GM18870 (cell line): ENCODE measurements around the gene USP31.
"Not testable (repeated sequence)": the region's sequence is repeated elsewhere in the genome, so short reads cannot be mapped to it uniquely, and the experiment has no call there.

Source experiments
- ATAC-seq: cut with Tn5 transposase; IDR thresholded peaks from one replicate; pipeline ENCODE4 v1.9.1; 2021; ENCODE audit warnings: moderate library complexity; ENCODE audit not compliant: unreplicated experiment

USP31 gene

DNA sequence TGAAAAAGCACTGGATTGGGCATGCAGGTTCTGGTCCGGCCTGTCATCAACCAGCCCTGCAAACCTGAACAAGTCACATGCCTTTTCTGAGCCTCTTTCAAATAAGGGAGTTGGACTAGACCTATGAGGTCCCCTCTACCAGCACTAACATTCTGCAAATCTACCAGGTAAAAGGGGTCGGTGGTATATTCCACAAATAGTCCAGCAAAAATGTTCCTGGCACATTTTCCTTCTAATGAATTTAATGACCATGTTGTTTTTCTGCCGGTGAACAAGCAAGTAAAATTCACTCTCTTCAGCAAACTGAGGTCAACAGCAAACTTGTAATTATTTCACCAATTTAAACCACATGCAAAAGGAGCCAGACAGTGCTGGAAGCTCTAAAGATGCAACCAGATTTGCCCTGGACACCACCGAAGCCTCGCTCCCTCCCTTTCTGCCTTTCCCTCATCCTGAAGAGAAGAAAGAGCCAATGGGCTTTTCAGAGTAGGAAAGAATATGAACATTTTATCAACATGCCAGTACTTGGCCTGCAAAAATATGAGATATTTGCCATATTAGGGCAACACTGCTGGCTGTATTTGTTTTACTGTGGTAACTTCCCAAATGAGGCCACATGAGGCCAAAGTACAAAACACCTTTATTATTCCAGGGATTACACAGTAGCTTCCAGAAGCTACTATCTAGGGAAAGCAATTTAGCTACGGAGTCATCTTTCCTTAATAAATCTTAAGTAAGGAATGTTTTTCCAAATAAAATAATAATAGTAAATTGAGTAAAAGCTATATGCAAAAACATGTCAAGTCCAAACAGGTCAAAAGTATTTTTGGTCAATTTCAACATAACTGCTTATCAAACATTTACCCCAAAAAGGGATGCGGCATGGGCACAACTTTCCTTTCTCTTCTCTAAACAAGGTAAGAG lies 45.0 kb downstream of the USP31 start:
- ATAC-seq, result no peak

DNA sequence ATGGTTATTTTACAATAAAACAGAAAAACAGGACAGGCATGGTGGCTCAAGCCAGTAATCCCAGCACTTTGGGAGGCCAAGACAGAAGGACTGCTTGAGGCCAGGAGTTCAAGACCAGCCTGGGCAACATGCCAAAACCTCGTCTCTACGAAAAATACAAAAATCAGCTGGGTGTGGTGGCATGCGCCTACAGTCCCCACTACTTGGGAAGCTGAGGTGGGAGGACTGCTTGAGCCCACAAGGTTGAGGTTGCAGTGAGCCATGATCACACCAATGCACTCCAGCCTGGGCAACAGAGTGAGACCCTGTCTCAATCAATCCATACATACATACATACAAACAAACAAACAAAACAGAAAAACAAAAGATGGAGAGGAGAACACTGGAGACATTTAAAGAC lies 45.6 kb downstream of the USP31 start:
- no peak for ATAC-seq

DNA sequence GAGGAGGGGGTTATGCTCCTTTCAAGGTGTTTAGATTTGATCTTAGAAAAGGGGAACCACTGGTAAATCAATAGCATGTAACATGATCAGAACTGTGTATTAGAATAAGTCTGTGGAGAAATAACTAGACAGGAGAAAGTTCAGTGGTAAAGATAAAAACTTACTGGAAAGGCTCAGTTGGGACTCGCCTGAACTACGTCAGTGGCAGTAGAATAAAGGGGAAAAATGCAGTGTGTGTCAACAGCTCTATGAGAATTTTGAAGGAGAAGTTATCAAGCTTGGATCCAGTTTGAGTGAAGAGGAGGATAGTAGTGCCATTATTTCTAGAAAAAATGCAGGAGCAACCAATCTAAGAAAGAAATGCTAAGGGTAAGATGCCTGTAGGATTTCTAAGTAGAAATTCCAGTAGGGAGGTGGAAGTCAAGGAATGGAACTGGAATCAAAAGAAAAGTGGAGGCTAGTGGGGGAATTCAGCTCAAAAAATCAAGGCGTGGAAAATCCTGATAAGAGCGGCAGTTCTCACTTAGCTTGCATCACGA lies 48.2 kb downstream of the USP31 start:
- ATAC-seq, result no peak

DNA sequence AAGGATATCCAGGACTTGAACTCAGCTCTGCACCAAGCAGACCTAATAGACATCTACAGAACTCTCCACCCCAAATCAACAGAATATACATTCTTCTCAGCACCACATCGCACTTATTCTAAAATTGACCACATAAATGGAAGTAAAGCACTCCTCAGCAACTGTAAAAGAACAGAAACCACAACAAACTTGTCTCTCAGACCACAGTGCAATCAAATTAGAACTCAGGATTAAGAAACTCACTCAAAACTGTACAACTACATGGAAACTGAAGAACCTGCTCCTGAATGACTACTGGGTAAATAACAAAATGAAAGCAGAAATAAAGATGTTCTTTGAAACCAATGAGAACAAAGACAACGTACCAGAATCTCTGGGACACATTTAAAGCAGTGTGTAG lies 52.8 kb downstream of the USP31 start:
- ATAC-seq, result not testable (repeated sequence)

DNA sequence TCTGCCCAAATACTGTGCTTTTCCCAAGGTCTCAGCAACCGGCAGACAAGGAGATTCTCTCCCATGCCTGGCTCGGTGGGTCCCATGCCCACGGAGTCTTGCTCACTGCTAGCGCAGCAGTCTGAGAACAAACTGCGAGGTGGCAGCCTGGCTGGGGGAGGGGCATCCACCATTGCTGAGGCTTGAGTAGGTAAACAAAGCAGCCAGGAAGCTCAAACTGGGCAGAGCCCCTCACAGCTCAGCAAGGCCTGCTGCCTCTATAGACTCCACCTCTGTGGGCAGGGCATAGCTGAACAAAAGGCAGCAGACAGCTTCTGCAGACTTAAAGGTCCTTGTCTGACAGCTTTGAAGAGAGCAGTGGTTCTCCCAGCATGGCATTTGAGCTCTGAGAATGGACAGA lies 55.1 kb downstream of the USP31 start:
- ATAC-seq, result not testable (repeated sequence)

DNA sequence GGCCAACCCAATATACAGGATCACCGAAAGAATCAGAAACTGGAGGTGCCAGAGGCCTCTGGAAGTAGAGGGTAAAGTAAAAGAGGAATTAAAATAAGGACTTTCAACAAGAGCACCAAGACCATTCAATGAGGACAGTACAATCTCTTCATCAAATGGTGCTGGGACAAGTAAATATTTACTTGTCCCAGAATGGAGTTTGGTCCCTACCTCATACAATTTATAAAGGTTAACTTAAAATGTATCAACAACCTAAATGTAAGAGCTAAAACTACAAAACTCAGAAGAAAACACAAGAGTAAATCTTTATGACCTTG lies 56.5 kb downstream of the USP31 start:
- ATAC-seq, result no peak

DNA sequence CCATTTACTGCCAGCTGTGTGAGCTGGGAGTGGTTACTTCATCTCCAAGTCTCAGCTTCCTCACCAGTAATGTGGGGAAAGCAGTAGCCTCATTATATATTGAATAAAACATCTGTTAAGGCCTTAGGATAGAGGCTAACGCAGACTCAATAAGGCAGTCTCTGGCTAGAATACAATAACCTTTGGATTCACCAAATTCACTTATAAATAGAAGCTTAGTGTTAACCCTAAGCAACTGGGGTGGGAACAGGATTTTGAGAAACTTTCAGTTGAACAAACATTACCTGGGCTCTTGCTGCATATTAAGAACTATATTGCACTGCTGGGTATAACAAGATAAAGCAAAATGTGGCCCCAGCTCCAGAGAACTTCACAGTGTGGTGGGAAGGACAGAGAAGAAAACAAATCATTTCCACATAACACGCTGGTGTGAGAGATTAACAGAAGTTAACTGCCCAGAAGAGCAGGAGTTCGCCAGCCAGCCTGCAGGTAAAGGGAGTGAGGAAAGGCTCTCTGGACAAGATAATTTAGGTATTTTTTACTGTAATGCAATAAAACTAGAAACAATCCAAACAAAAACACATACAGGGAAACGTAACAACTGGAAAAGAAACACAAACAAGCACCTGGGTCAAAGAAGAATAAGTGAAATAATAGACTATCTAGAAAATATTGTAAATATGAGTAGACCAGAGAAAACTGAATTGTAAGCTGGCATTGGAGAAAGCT lies 57.0 kb downstream of the USP31 start:
- no peak for ATAC-seq

DNA sequence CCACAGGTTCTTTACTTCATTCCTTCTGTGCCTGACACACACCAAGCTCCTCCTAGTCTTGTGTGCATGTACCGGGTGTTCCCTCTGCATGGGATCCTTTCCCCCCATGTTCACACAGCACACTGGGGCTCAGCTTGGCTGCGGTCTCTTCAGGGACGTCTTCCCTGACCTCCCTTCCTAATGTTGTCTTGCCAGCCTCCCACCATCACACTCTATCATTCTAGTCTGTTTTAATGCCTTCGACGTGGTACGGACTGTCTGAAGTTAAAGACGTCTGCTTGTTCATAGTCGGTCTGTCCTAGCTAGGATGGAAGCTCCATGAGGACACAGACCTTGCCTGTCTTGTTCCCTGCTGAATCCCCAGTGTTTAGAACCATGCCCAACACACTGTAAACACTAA lies 60.1 kb downstream of the USP31 start:
- no peak for ATAC-seq

DNA sequence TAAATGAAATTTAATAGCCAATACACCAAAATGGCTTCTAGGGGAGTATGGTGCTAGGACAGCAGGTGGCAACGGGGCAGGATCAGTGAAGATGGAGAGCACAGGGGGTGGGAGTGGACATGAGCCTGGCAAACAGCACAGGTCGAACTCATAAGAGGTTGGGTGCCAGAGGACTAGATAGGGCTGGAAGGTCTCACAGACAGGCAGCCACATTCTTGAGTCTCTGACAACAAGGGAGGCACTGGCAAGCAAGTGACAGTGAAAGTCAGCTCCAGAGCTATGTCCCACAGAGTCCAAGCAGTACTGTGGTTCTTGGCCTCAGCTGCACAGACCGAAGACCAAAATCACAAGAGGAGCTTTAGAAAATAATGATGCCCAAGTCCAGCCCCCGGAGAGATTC lies 61.2 kb downstream of the USP31 start:
- no peak for ATAC-seq

DNA sequence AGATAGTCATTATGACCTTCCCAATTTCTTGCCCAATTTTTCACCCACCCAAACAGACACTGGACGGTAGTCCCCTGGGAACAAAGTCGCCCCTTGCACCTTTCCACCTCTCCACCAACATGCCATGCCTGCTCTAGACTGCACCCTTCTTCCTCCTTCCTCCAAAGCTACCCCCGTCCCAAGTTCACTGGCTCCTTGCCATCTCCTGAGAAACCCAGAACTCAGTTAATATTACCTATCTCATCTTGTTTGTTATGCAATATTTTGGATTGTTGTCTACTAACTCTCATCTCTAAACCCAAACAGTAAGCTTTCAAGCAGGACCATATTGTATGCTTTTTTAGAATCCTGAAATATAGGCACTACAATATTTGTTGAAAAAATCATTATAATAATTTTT lies 63.3 kb downstream of the USP31 start:
- no peak for ATAC-seq

DNA sequence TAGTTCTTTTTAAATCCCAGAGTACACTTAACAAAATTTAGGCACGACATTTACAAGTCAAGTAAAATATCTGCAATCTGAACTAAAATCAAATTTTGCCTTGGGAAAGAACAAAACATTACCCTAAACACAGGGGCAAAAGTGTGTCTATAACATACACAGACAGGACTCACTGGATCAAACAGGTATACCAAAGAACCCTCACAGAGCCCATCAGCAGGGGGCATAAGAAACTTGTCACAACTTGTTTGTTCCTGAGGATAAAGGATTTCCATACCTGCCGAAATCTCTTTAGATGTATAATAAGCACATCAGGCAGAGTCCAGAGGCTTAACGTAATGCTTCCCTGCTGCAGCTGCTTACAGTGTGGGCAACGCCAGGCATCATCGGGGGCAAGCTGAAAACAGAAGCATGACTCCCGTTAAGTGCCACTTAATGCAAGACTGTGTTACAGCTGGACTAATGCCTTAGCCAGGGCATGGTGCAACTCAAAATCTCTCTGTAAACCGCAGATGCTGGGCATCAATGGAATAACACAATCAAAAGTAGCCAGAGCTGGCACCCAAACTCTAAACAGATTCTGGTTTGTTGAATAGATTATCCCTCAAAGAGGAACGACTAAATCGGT lies 67.0 kb downstream of the USP31 start:
- no peak for ATAC-seq

DNA sequence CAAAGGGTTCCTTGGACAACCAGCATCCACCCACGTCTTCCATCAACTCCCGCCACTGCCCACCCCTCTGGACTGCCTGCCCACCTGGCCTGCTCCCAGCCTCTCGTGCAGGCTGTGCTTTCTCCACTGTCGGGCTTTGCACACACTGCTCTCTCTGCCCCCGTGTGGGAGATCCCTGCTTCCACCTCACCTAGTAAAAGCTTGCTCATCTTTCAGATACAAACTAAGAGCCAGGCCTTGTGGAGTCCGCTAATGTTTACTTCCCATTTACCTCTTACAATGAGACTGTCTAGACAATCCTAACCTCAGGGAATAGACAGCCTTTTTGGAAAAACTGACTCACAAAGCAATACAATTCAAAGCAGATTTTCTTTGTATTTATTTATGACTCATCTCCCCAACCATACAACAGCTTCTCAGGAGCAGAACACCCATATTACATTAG lies 67.6 kb downstream of the USP31 start:
- no peak for ATAC-seq

DNA sequence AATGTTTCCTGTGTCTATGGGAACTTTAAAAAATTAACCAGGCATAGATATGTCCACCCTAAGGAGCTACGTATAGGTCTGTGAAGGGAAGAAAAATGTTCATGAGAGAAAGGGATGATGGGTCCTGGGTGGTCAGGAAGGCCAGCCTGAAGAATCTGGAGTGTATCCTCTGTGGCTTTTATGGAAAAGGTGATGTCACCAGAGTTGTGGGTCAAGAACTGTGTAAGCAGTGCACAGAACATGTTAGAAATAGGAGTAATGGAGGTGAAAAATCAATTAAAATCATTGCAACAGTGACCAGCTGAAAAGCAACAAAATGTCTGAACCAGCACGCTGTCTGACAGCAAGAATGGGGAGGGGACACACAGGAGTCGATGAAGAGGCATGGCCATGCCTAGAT lies 68.5 kb downstream of the USP31 start:
- ATAC-seq, result no peak

DNA sequence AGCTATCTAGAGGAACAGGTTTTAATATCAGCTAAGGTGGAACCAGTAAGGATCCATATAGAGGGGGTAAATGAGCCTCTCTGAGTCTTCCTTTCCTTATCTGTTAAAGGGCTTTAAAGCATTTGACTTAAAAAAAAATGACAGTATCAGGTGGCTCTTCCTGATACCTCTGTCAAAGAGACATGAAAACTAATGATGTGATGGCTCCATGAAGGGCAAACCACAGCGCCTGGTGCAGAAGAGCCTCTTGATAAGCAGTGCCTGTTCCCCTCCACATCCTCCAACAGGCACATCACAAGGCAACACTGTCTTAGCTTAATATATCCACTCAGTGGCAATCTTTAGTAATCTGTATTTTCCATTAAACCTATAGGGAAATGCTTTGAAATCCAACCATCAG lies 68.9 kb downstream of the USP31 start:
- ATAC-seq, result no peak

DNA sequence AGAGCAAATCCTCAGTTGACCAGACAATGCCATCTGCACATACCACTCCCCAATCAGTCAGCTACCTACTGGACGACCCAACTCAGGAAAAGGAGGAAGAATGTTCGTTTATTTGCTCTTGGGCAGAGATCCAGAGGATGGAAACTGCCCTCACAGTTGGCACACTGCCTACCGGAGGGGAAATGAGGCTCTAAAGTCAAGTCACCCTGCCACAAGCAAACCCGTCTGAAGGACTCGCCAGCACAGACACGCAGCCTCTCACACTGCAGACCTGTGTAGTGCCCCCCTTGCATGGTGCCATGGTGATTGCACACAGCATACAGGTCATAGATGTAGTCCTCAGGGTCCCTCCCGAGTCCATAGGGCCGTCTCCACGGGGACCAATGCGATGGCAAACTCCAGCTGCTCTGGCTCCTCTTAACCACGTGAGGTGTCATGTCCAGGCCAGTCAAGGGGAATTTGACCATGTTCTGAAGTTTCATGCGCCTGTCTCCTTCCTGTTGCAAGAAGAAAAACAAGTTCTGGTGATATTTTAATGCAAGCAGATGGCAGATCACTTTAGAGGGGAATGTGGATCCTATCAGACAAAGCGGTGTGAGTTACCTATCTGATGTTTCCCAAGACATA lies 69.5 kb downstream of the USP31 start:
- no peak for ATAC-seq

DNA sequence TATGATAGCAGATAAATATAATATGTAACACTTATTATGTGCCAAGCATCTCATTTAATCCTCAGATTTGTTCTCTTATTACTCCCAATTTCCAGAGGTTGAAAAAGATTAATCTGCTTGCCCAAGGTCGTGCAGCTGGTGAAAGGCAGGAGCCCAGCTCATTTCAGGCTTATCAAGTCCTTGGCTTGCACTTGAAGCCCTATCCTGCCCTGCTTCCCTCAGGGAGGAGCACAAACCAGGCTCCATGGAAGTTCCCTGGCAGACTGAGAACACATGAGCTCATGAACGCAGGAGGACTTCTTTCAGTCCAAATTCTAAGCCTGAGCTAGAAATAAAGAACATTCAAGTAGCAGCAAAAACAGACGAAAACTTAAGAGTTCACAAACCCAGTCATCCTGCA lies 74.8 kb downstream of the USP31 start:
- ATAC-seq, result no peak

DNA sequence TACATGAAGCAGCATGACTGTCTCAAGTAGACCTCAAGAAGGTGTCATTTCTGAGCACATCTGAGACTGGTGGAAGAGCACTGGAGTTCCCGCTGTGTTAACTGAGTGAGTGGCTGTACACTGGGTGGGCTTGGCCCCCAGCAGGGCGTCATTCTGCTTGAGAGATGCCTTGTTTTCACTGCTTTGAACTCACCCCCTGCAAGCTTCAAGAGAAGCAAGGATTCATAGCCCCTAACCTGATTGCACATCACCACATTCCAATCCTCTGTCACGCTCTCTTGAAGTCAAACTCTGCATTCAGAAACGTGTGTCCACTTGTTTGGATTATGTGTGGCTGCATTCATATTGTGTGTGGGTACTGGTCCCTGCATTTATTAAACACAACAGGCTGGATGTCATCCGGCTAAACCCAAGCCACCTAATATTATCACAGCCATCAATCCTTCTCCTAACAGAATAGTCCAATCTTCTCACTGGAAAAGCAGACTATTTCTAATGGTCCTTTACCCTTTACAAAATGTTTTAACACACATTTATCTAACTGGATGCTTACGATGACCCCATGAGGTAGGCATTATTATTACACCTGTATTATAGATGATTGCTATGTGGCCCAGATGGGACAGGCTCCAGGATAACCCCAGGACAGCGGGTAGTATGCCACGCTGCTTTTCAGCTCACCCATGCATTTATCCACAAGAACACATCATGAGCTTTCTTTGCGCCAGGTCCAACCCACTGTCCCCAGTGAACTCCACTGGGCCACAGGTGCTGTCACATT lies 76.3 kb downstream of the USP31 start:
- no peak for ATAC-seq

DNA sequence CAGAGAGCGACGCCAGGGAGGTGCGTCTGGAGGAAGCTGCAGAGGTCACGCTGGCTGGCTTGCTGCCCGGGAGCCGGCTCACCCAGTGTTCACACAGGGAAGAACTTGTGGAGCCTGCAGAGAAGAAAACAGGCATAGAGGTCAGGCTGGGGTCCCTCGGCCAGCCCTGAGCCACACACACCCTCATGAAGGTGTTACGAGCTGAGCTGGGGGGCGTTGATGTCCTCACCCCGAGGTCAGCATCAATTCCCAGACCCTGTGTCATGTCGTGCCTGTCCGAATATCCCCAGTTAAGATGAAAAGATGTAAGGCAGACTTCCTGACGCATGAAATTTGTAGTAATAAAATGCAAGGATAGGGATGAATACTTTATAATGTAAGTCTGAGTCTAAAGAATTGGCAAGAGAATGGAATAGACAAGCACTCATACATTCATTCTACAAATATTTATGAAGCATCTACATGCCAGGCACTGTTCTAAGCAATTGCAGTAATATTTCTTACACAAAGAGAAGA lies 77.1 kb downstream of the USP31 start:
- ATAC-seq, result no peak

DNA sequence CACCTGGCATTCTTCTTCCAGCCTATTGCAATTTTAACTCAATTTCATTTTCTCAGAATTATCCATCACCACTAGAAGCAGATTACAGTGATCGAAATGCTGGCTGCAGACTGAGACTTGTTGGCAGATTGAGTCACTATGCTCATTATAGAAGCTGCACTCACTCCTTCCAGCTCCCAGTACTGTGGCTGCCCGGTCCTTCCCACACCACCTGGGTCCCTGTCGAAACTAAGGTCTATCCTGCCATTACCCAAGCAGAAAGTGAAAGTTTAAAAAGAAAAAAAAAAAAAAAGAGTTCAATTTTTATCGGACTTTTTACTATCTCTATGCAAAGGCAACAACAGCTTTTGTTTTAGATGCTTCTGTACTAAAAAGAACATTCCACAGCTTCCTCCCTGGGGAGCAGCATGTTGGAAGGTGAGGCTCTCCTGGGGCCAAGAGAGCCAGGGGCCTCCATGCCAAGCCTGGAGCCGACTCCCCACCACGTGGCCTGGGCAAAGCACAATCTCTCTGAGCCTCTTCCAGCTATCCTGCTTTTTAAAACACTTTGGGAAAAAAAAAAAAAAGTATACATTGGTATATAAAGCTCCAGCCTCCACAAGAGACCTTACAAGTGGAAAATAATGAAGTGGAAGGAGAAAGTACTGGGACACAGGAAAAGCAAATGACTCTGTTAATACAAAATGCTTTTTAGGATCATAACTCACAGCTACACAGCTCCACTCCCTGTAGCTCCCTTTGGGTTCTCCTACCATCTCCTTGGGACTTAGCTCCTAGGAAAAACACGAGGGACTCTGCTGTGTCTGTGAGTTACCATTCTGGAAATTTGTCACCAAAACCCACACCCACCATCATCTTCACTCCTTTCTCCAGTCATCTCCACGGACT lies 77.8 kb downstream of the USP31 start:
- ATAC-seq, result no peak
